Cardiac fibroblast (primary cell): ENCODE data around the gene HOXB9.

Experiments used
- DNase-seq, 2 donors: peaks; one replicate each; pipeline versions ENCODE4 v3.0.0 to v3.0.0-alpha.2; 2010; ENCODE audit warnings: low read depth in 2 of 2
- H3K4me3 ChIP-seq, 2 donors: replicated peaks in 1 of 2; 1 replicate in 1 of 2; 2 replicates in 1 of 2; pipeline ENCODE4 v1.5.1; 2011; ENCODE audit warnings: low read depth in 2 of 2, low read length in 2 of 2, mild to moderate bottlenecking in 2 of 2, moderate library complexity in 1 of 2
- TF ChIP-seq, protein P1 (sequence below): IDR thresholded peaks from one replicate; pipeline ENCODE4 v1.5.1; 2011; ENCODE audit warnings: low read depth, mild to moderate bottlenecking, low read length, inconsistent platforms

HOXB9 gene

DNA sequence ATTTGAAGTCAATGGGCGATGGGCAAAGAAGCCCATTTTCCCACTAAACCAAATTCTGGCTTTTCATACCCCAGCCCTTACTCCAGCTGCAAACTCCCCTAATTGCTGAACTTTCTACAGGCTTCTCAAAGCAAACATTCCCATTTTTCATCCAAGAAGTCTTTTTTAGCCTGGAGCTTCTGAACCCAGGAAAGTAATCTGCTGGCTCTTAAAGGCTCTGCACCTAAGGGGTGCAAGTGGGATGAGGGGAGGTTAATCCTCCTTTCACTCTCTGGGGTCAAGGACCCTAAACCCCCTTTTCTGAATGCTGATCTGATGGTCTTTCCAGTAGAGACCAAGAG lies 17.7 kb downstream of the HOXB9 start:
- no peak for DNase-seq
- no peak overlapping the region for H3K4me3 ChIP-seq
- TF ChIP-seq, protein P1, sequence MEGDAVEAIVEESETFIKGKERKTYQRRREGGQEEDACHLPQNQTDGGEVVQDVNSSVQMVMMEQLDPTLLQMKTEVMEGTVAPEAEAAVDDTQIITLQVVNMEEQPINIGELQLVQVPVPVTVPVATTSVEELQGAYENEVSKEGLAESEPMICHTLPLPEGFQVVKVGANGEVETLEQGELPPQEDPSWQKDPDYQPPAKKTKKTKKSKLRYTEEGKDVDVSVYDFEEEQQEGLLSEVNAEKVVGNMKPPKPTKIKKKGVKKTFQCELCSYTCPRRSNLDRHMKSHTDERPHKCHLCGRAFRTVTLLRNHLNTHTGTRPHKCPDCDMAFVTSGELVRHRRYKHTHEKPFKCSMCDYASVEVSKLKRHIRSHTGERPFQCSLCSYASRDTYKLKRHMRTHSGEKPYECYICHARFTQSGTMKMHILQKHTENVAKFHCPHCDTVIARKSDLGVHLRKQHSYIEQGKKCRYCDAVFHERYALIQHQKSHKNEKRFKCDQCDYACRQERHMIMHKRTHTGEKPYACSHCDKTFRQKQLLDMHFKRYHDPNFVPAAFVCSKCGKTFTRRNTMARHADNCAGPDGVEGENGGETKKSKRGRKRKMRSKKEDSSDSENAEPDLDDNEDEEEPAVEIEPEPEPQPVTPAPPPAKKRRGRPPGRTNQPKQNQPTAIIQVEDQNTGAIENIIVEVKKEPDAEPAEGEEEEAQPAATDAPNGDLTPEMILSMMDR, result no peak

DNA sequence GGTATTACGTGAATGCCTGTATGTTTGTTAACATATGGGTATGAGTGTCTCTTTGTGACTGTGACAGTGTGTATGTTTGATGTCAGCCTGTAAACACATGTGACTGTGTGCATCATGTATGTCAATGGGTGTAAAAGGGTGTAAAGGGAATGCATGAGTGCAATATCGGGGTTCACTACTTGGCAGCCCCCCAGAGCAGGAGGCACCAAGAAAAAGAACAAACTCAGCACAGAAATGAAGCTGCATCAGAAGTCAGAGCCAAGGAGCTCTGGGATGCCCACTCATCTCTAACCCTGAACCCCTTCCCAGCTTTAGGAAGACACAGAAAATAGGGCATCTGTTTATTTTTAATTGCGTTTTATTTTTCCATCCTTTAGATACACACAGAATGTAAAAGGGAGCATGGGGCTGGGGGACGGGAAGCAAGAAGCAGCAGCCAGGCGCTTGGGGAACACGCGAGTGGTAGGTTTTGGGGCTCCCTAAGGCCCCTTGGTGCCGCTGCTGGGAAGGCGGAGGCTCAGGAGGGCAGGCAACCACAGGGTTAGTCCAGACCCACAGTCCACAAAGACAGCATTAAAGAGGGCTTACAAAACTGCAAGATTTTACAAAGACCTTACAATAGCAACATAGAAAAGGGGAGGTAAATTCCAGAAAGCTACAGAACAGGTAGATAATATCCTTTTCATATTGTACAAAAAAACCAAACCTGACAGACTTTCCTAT lies 19.1 kb downstream of the HOXB9 start:
- TF ChIP-seq, protein P1, result no peak
- no peak overlapping the region for H3K4me3 ChIP-seq
- DNase-seq, result no peak

DNA sequence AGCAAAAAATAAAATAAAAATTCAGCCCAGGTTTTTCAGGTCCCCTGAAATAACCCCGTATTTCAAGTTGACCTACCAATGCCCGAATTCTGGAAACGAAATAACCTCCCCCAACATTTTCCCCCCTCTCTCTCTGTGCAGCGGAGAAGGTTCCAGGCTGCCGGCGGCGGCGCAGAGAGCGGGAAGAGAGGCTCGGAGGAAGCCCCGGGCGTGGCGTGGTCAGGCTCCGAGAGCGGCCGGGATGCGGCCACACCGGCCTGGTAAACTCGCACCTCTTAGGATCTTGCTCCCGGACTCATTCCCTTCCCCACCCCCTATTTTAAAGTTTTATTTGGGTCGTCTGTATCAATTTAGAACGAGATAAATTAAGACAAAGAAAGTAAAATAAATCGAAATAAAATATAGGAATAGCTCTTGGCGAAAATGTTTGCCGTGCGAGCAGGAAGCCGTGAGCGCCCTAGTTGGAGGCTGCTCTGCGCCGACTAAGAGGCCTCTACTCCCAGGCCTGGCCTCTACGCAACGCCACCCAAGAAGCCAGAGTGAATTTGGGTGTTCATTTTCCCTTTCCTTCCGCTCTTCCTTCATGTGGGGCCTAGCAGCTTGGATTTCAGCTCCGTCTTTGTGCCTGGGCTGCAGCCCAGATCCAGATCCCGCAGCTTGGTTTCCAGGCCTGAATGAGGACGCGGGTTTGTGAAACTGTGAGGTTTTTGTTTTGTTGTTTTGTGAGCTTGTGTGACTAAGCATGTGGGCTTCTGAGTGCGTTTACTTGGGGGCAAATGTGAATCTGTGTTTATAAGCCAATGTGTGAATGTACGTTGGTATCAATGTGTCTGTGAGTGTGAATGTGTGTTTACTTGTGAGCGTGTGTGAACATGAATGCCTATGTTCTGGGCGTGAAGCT lies 19.9 kb downstream of the HOXB9 start:
- TF ChIP-seq, protein P1, result no peak
- no peak for DNase-seq
- no peak overlapping the region for H3K4me3 ChIP-seq

DNA sequence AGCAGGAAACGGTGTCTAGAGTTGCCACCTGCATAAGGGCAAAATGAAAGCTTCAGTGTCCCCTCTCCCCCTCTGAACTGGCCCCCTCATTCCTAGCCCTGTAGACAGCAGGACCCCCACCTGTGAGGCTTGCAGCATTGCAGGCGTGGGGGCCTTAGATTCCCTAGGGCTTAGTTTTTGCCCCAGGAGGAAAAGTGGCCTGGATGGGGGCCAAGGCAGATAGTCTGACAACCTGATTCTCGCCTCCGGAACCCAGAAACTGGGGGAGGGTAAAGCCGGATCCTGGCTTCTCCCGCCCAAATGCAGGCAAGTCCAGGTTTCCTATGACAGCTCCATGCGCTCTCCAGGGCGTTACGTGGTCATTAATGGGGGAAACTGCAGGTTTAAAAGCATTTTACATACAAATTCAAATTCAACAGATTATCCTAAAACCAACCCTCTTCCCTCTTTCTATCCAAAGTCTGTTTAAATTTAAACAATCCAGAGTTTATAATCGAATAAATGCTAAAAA lies 20.7 kb downstream of the HOXB9 start:
- no peak overlapping the region for H3K4me3 ChIP-seq
- no peak for DNase-seq
- TF ChIP-seq, protein P1, result no peak

DNA sequence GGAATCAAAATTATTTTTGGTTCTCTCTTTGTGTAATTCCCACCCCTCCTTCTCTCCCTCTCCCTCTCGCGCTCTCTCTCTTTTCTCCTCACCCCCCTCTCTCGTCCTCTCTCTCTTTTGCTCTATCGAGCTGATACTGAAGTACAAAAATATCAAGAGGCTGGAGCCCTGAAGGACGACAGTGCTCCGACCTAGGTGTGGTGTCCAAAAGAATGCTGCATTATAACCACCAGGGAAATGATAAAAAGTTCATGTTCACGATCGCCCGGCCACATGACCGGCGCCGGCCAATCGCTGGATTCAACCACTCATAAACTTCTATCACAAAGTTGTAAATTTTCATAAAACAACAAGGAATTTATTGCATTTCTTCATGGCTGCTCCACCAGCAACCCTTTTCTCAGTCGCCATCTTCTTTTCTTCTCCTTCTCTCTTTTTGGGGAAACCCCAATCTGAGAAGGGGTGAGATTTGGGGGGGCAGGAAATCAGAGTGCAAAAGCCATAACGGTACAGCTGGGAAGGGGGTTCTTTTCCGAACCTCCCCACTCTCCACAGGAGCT lies 21.3 kb downstream of the HOXB9 start, which contains the start of gene HOXB6:
TSS of gene HOXB6 (minus strand) at position 217 of the 560 bp plus-strand sequence. CDS start 6,836 bp downstream, outside the sequence.
- DNase-seq, result no peak
- TF ChIP-seq, protein P1, result no peak
- no peak within 1 kb of the TSS for H3K4me3 ChIP-seq

DNA sequence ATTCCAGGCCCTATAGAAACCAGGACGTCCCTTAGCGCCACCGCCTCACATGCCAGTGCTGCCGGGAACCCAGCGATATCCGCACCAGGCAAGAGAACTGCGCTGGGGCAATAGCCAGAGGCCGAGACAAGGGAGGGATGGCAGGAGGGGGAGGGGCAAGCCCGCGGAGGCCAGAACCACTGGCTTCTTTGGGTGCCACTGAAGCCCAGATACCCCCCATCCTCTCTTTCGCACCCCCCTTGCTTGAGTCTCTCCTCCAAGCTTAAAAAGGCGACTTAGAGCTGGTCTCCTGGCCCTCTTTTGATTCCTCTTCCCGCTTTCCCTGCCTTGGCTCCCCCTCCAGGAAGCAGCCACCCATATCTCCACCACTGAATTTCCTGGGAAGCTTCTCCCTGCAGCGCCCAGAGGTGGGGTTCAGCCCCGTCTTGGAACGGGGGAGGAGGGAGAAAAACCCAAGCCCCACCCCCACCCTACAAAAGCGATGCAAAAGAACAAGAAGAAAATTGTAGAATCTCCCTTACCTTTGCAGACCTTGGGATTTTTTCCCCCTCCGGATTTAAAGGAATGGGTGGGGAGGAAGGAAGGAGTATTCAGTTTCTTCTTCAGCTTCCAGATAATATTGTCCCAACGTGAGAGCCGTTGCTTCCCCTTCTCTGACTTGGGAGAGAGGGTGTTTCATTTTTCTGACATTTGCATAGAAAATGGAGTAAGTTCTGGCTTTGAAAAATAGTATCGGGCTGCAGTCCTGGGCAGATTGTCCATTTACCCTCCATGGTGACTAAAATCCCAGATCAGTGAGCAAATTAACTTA lies 22.0 kb downstream of the HOXB9 start:
- no peak for DNase-seq
- TF ChIP-seq, protein P1, result no peak
- no peak overlapping the region for H3K4me3 ChIP-seq
